OCI-LY1 (cell line): ENCODE measurements around the gene TCF4.

Experiments
- H2AFZ ChIP-seq: fragments of 200-600 bp; sonication (generic), shearing (Covaris generic); 2 replicates; pipeline ENCODE4 v1.6.0; 2014; ENCODE audit warnings: antibody characterized with exemption, mild to moderate bottlenecking, low read length
- H3F3A ChIP-seq: fragments of 200-600 bp; sonication (generic), shearing (Covaris generic); 2 replicates; pipeline ENCODE4 v1.6.0; 2014; ENCODE audit warnings: mild to moderate bottlenecking, antibody characterized with exemption, low read length, moderate library complexity; ENCODE audit not compliant: insufficient read depth
- H3K27ac ChIP-seq: fragments of 200-600 bp; sonication (generic); 2 replicates; pipeline ENCODE4 v1.5.1; 2014; ENCODE audit warnings: low read length, mixed run types, mild to moderate bottlenecking, low read depth; ENCODE audit not compliant: poor library complexity, severe bottlenecking
- H3K27me3 ChIP-seq: fragments of 200-600 bp; sonication (generic); 2 replicates; pipeline ENCODE4 v1.6.0; 2014; ENCODE audit warnings: antibody characterized with exemption, mild to moderate bottlenecking, low read length, moderate library complexity; ENCODE audit not compliant: insufficient read depth
- H3K36me3 ChIP-seq: fragments of 200-600 bp; sonication (generic); 2 replicates; pipeline ENCODE4 v1.6.1; 2014; ENCODE audit warnings: mild to moderate bottlenecking, antibody characterized with exemption, low read length, moderate library complexity, mixed read lengths; ENCODE audit not compliant: insufficient read depth
- H3K4me1 ChIP-seq: fragments of 200-600 bp; sonication (generic); 2 replicates; pipeline ENCODE4 v1.5.1; 2014; ENCODE audit warnings: mild to moderate bottlenecking, low read length, moderate library complexity; ENCODE audit not compliant: insufficient read depth, severe bottlenecking
- H3K4me2 ChIP-seq: fragments of 200-600 bp; sonication (generic), shearing (Covaris generic); 2 replicates; pipeline ENCODE4 v1.6.1; 2014; ENCODE audit warnings: low read length
- H3K4me3 ChIP-seq: fragments of 200-600 bp; sonication (generic); 2 replicates; pipeline ENCODE4 v1.5.1; 2014; ENCODE audit warnings: low read length, low read depth, mild to moderate bottlenecking, mixed read lengths; ENCODE audit not compliant: poor library complexity, severe bottlenecking
- H3K79me2 ChIP-seq: fragments of 200-600 bp; shearing (Covaris generic); 2 replicates; pipeline ENCODE4 v1.6.1; 2016; ENCODE audit warnings: mixed run types, low read length, mixed read lengths; ENCODE audit not compliant: insufficient read depth
- H3K9ac ChIP-seq: fragments of 200-600 bp; sonication (generic), shearing (Covaris generic); 2 replicates; pipeline ENCODE4 v1.6.1; 2014; ENCODE audit warnings: mild to moderate bottlenecking, low read length, mixed read lengths
- H3K9me2 ChIP-seq: fragments of 200-600 bp; sonication (generic), shearing (Covaris generic); 2 replicates; pipeline ENCODE4 v1.6.1; 2014; ENCODE audit warnings: low read depth, mild to moderate bottlenecking, low read length, mixed read lengths
- H3K9me3 ChIP-seq: fragments of 200-600 bp; shearing (Covaris generic); 2 replicates; pipeline ENCODE4 v1.6.1; 2014; ENCODE audit warnings: low read length, mixed read lengths
- H4K20me1 ChIP-seq: fragments of 200-600 bp; sonication (generic), shearing (Covaris generic); 2 replicates; pipeline ENCODE4 v1.6.0; 2016; ENCODE audit warnings: mild to moderate bottlenecking, low read length; ENCODE audit not compliant: insufficient read depth
- EZH2 ChIP-seq: fragments of 200-600 bp; sonication (generic), shearing (Covaris generic); IDR thresholded peaks from 2 replicates; pipeline ENCODE4 v1.8.0; 2017; ENCODE audit warnings: borderline replicate concordance, mixed run types, mild to moderate bottlenecking, antibody characterized with exemption, low read length, moderate library complexity, mixed read lengths
- TF ChIP-seq, protein P1 (sequence below): fragments of 200-600 bp; sonication (generic), shearing (Covaris generic); IDR thresholded peaks from 2 replicates; pipeline ENCODE4 v1.5.1; 2017; ENCODE audit warnings: mild to moderate bottlenecking, antibody characterized with exemption, low read length, moderate library complexity, mixed read lengths

The TCF4 gene

DNA sequence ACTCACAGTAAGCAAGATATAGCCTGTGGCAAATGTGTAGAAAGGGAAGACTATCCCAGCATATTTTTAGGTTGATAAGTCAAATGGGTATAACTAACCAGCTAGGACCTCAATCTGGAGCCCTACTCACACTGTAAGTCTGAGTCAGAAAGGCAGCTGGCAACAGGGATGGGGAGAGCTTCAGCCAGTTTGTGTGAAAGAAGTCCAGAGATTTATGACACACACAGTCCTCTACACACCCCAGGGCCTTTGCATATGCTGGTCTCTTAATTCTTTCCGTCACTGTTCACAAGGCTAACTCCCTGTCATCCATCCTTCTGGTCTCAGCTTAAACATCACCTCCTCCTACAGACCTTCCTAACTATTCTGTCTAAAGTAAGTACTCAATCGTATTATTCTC is 5.9 kb upstream of the TCF4 start:
- Histone ChIP-seq H4K20me1 (no peaks in the 10 kb centered on the region), H3K27me3 (no peaks in the 10 kb centered on the region), H3K9ac (no peak overlapping the region), H3K9me3 (no peaks in the 10 kb centered on the region), H3K9me2 (no peaks in the 10 kb centered on the region), H3K4me2 (no peak overlapping the region), H3K4me3 (no peak overlapping the region), H3K36me3 (no peaks in the 10 kb centered on the region; the same call in 1 of the 2 replicates), H2AFZ (no peak overlapping the region), H3K27ac (no peak overlapping the region), H3K79me2 (no peaks in the 10 kb centered on the region), H3F3A (no peaks in the 10 kb centered on the region), H3K4me1 (peaks cover 4% of the 10 kb centered on the region)
- TF ChIP-seq, protein P1, sequence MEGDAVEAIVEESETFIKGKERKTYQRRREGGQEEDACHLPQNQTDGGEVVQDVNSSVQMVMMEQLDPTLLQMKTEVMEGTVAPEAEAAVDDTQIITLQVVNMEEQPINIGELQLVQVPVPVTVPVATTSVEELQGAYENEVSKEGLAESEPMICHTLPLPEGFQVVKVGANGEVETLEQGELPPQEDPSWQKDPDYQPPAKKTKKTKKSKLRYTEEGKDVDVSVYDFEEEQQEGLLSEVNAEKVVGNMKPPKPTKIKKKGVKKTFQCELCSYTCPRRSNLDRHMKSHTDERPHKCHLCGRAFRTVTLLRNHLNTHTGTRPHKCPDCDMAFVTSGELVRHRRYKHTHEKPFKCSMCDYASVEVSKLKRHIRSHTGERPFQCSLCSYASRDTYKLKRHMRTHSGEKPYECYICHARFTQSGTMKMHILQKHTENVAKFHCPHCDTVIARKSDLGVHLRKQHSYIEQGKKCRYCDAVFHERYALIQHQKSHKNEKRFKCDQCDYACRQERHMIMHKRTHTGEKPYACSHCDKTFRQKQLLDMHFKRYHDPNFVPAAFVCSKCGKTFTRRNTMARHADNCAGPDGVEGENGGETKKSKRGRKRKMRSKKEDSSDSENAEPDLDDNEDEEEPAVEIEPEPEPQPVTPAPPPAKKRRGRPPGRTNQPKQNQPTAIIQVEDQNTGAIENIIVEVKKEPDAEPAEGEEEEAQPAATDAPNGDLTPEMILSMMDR, result no peak
- no peak for TF ChIP-seq EZH2

DNA sequence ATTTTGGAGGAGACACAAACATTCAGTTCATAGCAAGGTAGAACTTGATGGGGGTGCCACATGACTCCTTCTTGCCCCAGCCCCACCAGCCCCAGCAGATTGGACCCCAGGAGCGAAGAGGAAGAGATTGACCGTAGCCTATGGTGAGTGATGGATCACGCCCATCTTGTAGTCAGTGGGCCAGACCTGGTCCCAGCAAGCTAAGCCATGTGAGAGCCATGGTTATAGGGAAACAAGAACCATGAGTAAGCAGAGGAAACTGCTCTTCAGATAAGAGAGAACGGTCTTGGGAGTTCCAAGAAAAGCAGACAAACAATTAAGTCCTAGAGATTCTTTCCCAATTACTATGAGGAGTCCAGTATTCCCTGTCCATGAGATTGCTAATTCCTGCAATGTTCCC is 4.6 kb upstream of the TCF4 start:
- no peak overlapping the region for H3K4me3 ChIP-seq
- no peaks in the 10 kb centered on the region for H4K20me1 ChIP-seq
- no peaks in the 10 kb centered on the region for H3K27me3 ChIP-seq
- H3F3A ChIP-seq, result no peaks in the 10 kb centered on the region; the same call in 1 of the 2 replicates
- H3K4me2 ChIP-seq, result no peak overlapping the region
- no peak overlapping the region for H2AFZ ChIP-seq
- H3K9me3 ChIP-seq, result no peaks in the 10 kb centered on the region
- H3K4me1 ChIP-seq, result peaks cover 4% of the 10 kb centered on the region
- no peaks in the 10 kb centered on the region for H3K9me2 ChIP-seq
- no peaks in the 10 kb centered on the region for H3K79me2 ChIP-seq
- no peak overlapping the region for H3K27ac ChIP-seq
- TF ChIP-seq, protein P1, result no peak
- TF ChIP-seq EZH2, result no peak
- H3K9ac ChIP-seq, result no peak overlapping the region
- no peaks in the 10 kb centered on the region; the same call in 1 of the 2 replicates for H3K36me3 ChIP-seq

DNA sequence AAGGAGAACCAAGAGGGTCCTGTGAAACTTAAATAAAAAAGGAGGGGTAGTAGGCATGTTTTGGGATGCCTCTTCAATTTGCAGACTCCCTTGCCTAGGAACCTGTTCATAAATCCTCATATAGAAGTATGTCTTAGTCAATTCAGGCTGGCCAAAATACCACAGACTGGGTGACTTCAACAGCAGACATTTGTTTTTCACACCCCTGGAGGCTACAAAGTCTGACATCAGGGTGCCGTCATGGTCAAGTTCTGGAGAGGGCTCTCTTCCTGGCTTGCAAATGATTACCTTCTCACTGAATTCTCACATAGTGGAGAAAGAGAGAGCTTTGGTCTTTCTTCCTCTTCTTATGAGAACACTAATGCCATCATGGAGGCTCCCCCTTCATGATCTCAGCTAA is 4.1 kb upstream of the TCF4 start:
- Histone ChIP-seq H3K4me3 (no peak overlapping the region), H3K79me2 (no peaks in the 10 kb centered on the region), H4K20me1 (no peaks in the 10 kb centered on the region), H3K27me3 (no peaks in the 10 kb centered on the region), H3K9me2 (no peaks in the 10 kb centered on the region), H3F3A (no peaks in the 10 kb centered on the region; the same call in 1 of the 2 replicates), H2AFZ (no peak overlapping the region), H3K4me2 (no peak overlapping the region), H3K36me3 (no peaks in the 10 kb centered on the region; the same call in 1 of the 2 replicates), H3K9ac (no peak overlapping the region), H3K4me1 (peaks cover 4% of the 10 kb centered on the region), H3K27ac (no peak overlapping the region), H3K9me3 (no peaks in the 10 kb centered on the region)
- no peak for TF ChIP-seq EZH2
- TF ChIP-seq, protein P1, result no peak
